Stimulated activated CD4-positive, alpha-beta T cell treated with anti-CD3 and anti-CD28 coated beads, Interleukin-1b, Interleukin-23, amount 100 ng/mL, for 4 hours (primary cell): ENCODE data around the gene AGRN.
"Not testable (repeated sequence)": the region's sequence is repeated elsewhere in the genome, so short reads cannot be mapped to it uniquely, and the experiment has no call there.

Experiments used
- DNase-seq, 2 donors: peaks; one replicate each; pipeline ENCODE4 v3.0.0-alpha.2; 2020; ENCODE audit warnings: low read depth in 2 of 2

Gene AGRN

GRCh38 chr1:981955-982558, 37.9 kb upstream of the AGRN start, which contains the start of gene PERM1:
Gene PERM1 (minus strand): TSS chr1:982093. CDS start chr1:981029, 1,064 bp downstream.
- no peak for DNase-seq

GRCh38 chr1:982765-983436, 37.0 kb upstream of the AGRN start:
- DNase-seq = no peak

- DNase-seq = peak; percentile 60
Observed at GRCh38 chr1:983798-984475, 36.0 kb upstream of the AGRN start.

- DNase-seq = no peak
Observed at GRCh38 chr1:984476-984814, 35.5 kb upstream of the AGRN start.

- DNase-seq = no peak
Observed at GRCh38 chr1:985126-985525, 34.8 kb upstream of the AGRN start.

GRCh38 chr1:988061-988460, 31.9 kb upstream of the AGRN start:
- DNase-seq = not testable (repeated sequence)

- not testable (repeated sequence) for DNase-seq
Observed at GRCh38 chr1:991275-991674, 28.6 kb upstream of the AGRN start.

- no peak for DNase-seq
Observed at GRCh38 chr1:991895-992294, 28.0 kb upstream of the AGRN start.

- DNase-seq = no peak
Observed at GRCh38 chr1:992362-992761, 27.6 kb upstream of the AGRN start.

GRCh38 chr1:993379-993995, 26.4 kb upstream of the AGRN start:
- DNase-seq = no peak

- DNase-seq = not testable (repeated sequence)
Observed at GRCh38 chr1:994546-994945, 25.4 kb upstream of the AGRN start.

- no peak for DNase-seq
Observed at GRCh38 chr1:995665-996633, 24.0 kb upstream of the AGRN start.

GRCh38 chr1:996851-997712, 22.8 kb upstream of the AGRN start:
- no peak for DNase-seq

- DNase-seq = no peak
Observed at GRCh38 chr1:997713-997992, 22.3 kb upstream of the AGRN start.

- no peak for DNase-seq
Observed at GRCh38 chr1:997993-998744, 21.8 kb upstream of the AGRN start.

- no peak for DNase-seq
Observed at GRCh38 chr1:998745-998994, 21.2 kb upstream of the AGRN start.

GRCh38 chr1:998995-999724, 20.8 kb upstream of the AGRN start:
- DNase-seq = peak in 1 of 2 donors; percentile 17

- peak; percentile 62 for DNase-seq
Observed at GRCh38 chr1:999725-1000356, 20.1 kb upstream of the AGRN start, which contains the start of gene HES4. Gene HES4 (minus strand): TSS chr1:1000097. CDS start chr1:999973, 124 bp downstream.
